Measurements from ENCODE around the gene ALG14. TPM values are rescaled to one million over a fixed set of nuclear protein-coding genes. Genes with fewer than 3 reads are reported as not detected.
A peak's percentile ranks its signal among the peaks of the same experiment; 100 is the strongest.
"Not testable (repeated sequence)": the region's sequence is repeated elsewhere in the genome, so short reads cannot be mapped to it uniquely, and the experiment has no call there.

Gene ALG14
- total and polyA plus RNA-seq, 7 experiments from 2014 or later, result 1.1 to 3.2 (median 1.7) TPM

- peak overlapping the region in 2 of 9 donors; percentile 10 to 65 for H3K27ac Mint-ChIP-seq
- Histone ChIP-seq H3K27me3 (ENCODE audit: control insufficient read depth in 2 of 2, insufficient read depth in 2 of 2, low read length in 2 of 2) (no peaks in the 10 kb centered on the region), H3K4me1 (ENCODE audit: control insufficient read depth in 2 of 2, insufficient read depth in 2 of 2, low read length in 2 of 2) (no peaks in the 10 kb centered on the region), H3K36me3 (ENCODE audit: control insufficient read depth in 2 of 3, insufficient read depth in 3 of 3, low read length in 3 of 3) (peaks cover 0 to 4% (median 0%) of the 10 kb centered on the region in 3 experiments), H3K9me3 (ENCODE audit: control insufficient read depth in 2 of 3, low read length in 3 of 3) (no peaks in the 10 kb centered on the region), H3K27ac (ENCODE audit: low read depth, low read length) (no peak overlapping the region), H3K4me3 (ENCODE audit: low read length) (no peak overlapping the region)
- peaks cover 0 to 5% (median 0%) of the 10 kb centered on the region in 11 donors for H3K9me3 Mint-ChIP-seq
- intact Hi-C loops (cut with micrococcal nuclease), result no loop called here
- ATAC-seq (no peak), DNase-seq (no peak)
- H3K36me3 Mint-ChIP-seq, result peaks cover 0 to 41% (median 31%) of the 10 kb centered on the region in 5 donors
- no peak overlapping the region for H3K4me3 Mint-ChIP-seq
- peaks cover 0 to 7% (median 0%) of the 10 kb centered on the region in 7 donors for H3K4me1 Mint-ChIP-seq
- ChIA-PET CTCF (interaction anchor here (0.9 kb wide), 1 partner anchor 167 kb away, joined by 3 read pairs; no protein-coding TSS in a partner anchor), POLR2A (no interaction called here)
- no peaks in the 10 kb centered on the region for H3K27me3 Mint-ChIP-seq
These were observed 50.7 kb downstream of the ALG14 start for GRCh38 chr1:95021805-95022643.

DNA sequence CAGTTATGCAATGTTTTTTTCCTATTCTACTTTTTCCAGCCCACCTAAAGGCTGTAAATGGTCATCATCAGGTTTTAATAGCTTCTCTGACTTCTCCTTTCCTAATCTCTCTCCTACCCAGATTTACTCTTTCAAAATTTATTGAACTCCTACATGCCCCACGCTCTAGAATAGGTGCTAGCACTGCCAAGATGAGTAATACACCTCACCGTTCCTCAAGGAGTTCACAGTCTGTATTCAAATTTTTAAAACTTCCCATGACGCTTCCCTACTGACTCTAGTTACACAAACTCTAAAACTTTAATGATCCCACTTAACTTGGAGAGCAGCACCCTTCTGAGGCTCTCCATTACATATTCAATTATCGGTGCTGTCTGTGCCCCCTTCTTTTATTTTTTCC is 51.6 kb downstream of the ALG14 start:
- H3K36me3 Mint-ChIP-seq, result peaks cover 0 to 32% (median 23%) of the 10 kb centered on the region in 5 donors
- ChIA-PET POLR2A (no interaction called here), CTCF (interaction anchor here (0.9 kb wide), 1 partner anchor 166 kb away, joined by 3 read pairs; no protein-coding TSS in a partner anchor)
- H3K4me1 Mint-ChIP-seq, result peaks cover 0 to 7% (median 0%) of the 10 kb centered on the region in 7 donors
- no peaks in the 10 kb centered on the region for H3K27me3 Mint-ChIP-seq
- Histone ChIP-seq H3K4me3 (ENCODE audit: low read length) (no peak overlapping the region), H3K27ac (ENCODE audit: low read depth, low read length) (no peak overlapping the region), H3K36me3 (ENCODE audit: control insufficient read depth in 2 of 3, insufficient read depth in 3 of 3, low read length in 3 of 3) (no peaks in the 10 kb centered on the region), H3K4me1 (ENCODE audit: control insufficient read depth in 2 of 2, insufficient read depth in 2 of 2, low read length in 2 of 2) (no peaks in the 10 kb centered on the region), H3K27me3 (ENCODE audit: control insufficient read depth in 2 of 2, insufficient read depth in 2 of 2, low read length in 2 of 2) (no peaks in the 10 kb centered on the region), H3K9me3 (ENCODE audit: control insufficient read depth in 2 of 3, low read length in 3 of 3) (no peaks in the 10 kb centered on the region)
- intact Hi-C loops (cut with micrococcal nuclease), result no loop called here
- H3K27ac Mint-ChIP-seq, result peak overlapping the region in 3 of 9 donors; percentile 3 to 61 (median 10)
- no peak for DNase-seq
- H3K9me3 Mint-ChIP-seq, result peaks cover 0 to 3% (median 0%) of the 10 kb centered on the region in 11 donors
- ATAC-seq, result no peak
- H3K4me3 Mint-ChIP-seq, result no peak overlapping the region

DNA sequence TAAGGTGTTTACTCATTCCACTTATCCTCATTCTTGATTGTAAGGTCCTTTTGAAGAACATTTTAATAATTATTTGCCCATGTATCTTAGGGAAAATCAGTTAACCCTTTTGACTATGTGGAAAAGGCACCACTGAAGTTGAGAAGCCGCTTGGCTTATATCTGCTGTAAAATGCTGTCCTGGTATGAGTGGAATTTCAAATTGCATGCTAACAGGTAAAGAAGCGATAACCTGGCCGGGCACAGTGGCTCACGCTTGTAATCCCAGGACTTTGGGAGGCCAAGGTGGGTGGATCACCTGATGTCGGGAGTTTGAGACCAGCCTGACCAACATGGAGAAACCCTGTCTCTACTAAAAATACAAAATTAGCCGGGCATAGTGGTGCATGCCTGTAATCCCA is 53.3 kb downstream of the ALG14 start:
- H3K36me3 ChIP-seq (ENCODE audit: control insufficient read depth in 2 of 3, insufficient read depth in 3 of 3, low read length in 3 of 3); H3K27ac ChIP-seq (ENCODE audit: low read depth, low read length); intact Hi-C loops (cut with micrococcal nuclease); DNase-seq; H3K4me3 ChIP-seq (ENCODE audit: low read length); H3K27ac Mint-ChIP-seq; H3K9me3 ChIP-seq (ENCODE audit: control insufficient read depth in 2 of 3, low read length in 3 of 3); H3K4me1 ChIP-seq (ENCODE audit: control insufficient read depth in 2 of 2, insufficient read depth in 2 of 2, low read length in 2 of 2); ATAC-seq; H3K4me3 Mint-ChIP-seq; H3K27me3 Mint-ChIP-seq; H3K27me3 ChIP-seq (ENCODE audit: control insufficient read depth in 2 of 2, insufficient read depth in 2 of 2, low read length in 2 of 2); POLR2A ChIA-PET; CTCF ChIA-PET; H3K9me3 Mint-ChIP-seq; H3K4me1 Mint-ChIP-seq: not testable (repeated sequence)
- peaks cover 0 to 26% (median 21%) of the 10 kb centered on the region in 5 donors for H3K36me3 Mint-ChIP-seq

DNA sequence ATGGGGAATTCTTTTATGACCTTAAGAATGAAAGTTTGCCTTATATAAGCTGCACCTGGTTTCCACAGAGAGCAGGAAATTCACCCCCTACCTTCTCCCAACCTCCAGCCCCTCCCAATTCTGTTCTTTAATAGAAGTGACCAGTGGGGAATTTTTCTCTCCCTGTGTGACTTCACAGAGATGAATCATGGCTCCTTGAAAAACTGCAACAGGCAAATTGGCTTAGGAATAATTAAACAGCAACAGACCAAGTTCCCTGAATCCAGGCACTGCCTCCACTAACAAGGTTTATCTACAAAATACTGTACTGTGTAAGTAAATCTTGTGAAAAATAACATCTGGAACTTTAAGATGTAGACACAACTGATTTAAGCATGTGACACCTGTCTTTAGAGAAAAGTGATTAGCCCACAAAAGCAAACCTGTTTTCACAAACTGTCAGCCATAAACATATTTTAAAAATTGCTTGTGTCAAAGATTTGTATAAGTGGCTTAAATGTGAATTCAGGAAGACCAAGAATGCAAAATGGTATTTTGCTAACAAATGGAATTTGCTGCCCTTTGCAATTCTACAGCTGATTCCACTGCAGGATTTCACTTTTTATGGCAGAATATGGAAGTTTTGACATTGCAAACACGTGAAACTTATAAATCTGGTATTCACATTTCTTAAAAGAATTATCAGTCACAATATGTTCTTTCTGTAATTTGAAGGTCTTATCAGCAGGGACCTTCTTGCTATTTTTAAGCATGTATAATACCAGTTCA is 54.0 kb downstream of the ALG14 start:
- DNase-seq (no peak), ATAC-seq (no peak)
- H3K4me3 Mint-ChIP-seq, result no peak overlapping the region
- intact Hi-C loops (cut with micrococcal nuclease), result no loop called here
- peaks cover 0 to 24% (median 16%) of the 10 kb centered on the region in 5 donors for H3K36me3 Mint-ChIP-seq
- Histone ChIP-seq H3K27me3 (ENCODE audit: control insufficient read depth in 2 of 2, insufficient read depth in 2 of 2, low read length in 2 of 2) (no peaks in the 10 kb centered on the region), H3K9me3 (ENCODE audit: control insufficient read depth in 2 of 3, low read length in 3 of 3) (no peaks in the 10 kb centered on the region), H3K36me3 (ENCODE audit: control insufficient read depth in 2 of 3, insufficient read depth in 3 of 3, low read length in 3 of 3) (no peaks in the 10 kb centered on the region), H3K4me1 (ENCODE audit: control insufficient read depth in 2 of 2, insufficient read depth in 2 of 2, low read length in 2 of 2) (no peaks in the 10 kb centered on the region), H3K27ac (ENCODE audit: low read depth, low read length) (no peak overlapping the region), H3K4me3 (ENCODE audit: low read length) (no peak overlapping the region)
- H3K27ac Mint-ChIP-seq, result no peak overlapping the region
- peaks cover 0 to 7% (median 0%) of the 10 kb centered on the region in 7 donors for H3K4me1 Mint-ChIP-seq
- ChIA-PET CTCF (no interaction called here), POLR2A (no interaction called here)
- H3K9me3 Mint-ChIP-seq, result no peaks in the 10 kb centered on the region
- H3K27me3 Mint-ChIP-seq, result no peaks in the 10 kb centered on the region

- CTCF ChIA-PET, result no interaction called here
- H3K4me3 Mint-ChIP-seq, result no peak overlapping the region
- no peak overlapping the region for H3K4me3 ChIP-seq (ENCODE audit: low read length)
These were observed 55.0 kb downstream of the ALG14 start for GRCh38 chr1:95017775-95018174.

DNA sequence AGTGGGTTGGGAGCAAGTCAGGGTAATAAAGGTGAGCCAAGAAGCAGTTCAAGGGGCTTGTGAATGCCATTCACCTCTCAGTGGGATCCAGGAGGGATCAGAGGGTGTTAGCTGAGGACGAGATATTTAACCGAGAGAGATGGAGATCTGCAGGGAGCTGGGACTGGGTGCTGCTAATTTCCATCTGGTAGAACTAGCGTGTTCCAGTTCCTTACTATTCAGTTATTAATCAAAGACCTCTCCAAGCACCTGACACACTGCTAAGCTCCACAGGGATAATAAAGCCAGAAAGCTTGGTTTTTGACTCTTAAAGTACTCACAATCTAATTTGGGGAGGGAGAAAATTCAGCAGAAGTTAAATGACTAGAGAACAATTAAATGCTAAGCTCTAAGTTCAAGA is 57.7 kb downstream of the ALG14 start:
- Histone ChIP-seq H3K27me3 (ENCODE audit: control insufficient read depth in 2 of 2, insufficient read depth in 2 of 2, low read length in 2 of 2) (no peaks in the 10 kb centered on the region), H3K4me3 (ENCODE audit: low read length) (no peak overlapping the region), H3K36me3 (ENCODE audit: control insufficient read depth in 2 of 3, insufficient read depth in 3 of 3, low read length in 3 of 3) (no peaks in the 10 kb centered on the region), H3K4me1 (ENCODE audit: control insufficient read depth in 2 of 2, insufficient read depth in 2 of 2, low read length in 2 of 2) (no peaks in the 10 kb centered on the region), H3K27ac (ENCODE audit: low read depth, low read length) (no peak overlapping the region), H3K9me3 (ENCODE audit: control insufficient read depth in 2 of 3, low read length in 3 of 3) (no peaks in the 10 kb centered on the region)
- H3K4me1 Mint-ChIP-seq, result peaks cover 0 to 5% (median 0%) of the 10 kb centered on the region in 7 donors
- DNase-seq (no peak), ATAC-seq (no peak)
- intact Hi-C loops (cut with micrococcal nuclease), result no loop called here
- peaks cover 0 to 3% (median 0%) of the 10 kb centered on the region in 5 donors for H3K27me3 Mint-ChIP-seq
- no peak overlapping the region for H3K27ac Mint-ChIP-seq
- H3K4me3 Mint-ChIP-seq, result no peak overlapping the region
- ChIA-PET CTCF (interaction anchor here (1.2 kb wide), 1 partner anchor 160 kb away, joined by 4 read pairs; no protein-coding TSS in a partner anchor), POLR2A (no interaction called here)
- H3K36me3 Mint-ChIP-seq, result peaks cover 0 to 19% (median 13%) of the 10 kb centered on the region in 5 donors
- no peaks in the 10 kb centered on the region for H3K9me3 Mint-ChIP-seq

More at GRCh38 chr1:95017775-95018174, 55.0 kb downstream of the ALG14 start:
- H3K36me3 Mint-ChIP-seq, result peaks cover 0 to 24% (median 14%) of the 10 kb centered on the region in 5 donors
- H3K27me3 ChIP-seq (ENCODE audit: control insufficient read depth in 2 of 2, insufficient read depth in 2 of 2, low read length in 2 of 2), result no peaks in the 10 kb centered on the region
- POLR2A ChIA-PET, result no interaction called here
- no peak for ATAC-seq
- peaks cover 0 to 7% (median 0%) of the 10 kb centered on the region in 7 donors for H3K4me1 Mint-ChIP-seq
- no peaks in the 10 kb centered on the region for H3K27me3 Mint-ChIP-seq
- H3K36me3 ChIP-seq (ENCODE audit: control insufficient read depth in 2 of 3, insufficient read depth in 3 of 3, low read length in 3 of 3), result no peaks in the 10 kb centered on the region
- no peaks in the 10 kb centered on the region for H3K9me3 ChIP-seq (ENCODE audit: control insufficient read depth in 2 of 3, low read length in 3 of 3)
- H3K4me1 ChIP-seq (ENCODE audit: control insufficient read depth in 2 of 2, insufficient read depth in 2 of 2, low read length in 2 of 2), result no peaks in the 10 kb centered on the region
- no peaks in the 10 kb centered on the region for H3K9me3 Mint-ChIP-seq
- H3K27ac ChIP-seq (ENCODE audit: low read depth, low read length), result no peak overlapping the region
- intact Hi-C loops (cut with micrococcal nuclease), result no loop called here
- H3K27ac Mint-ChIP-seq, result no peak overlapping the region
- no peak for DNase-seq

All from naive thymus-derived CD4-positive, alpha-beta T cell (primary cell).